ENCODE measurements around the gene SLC44A1. TPM values are rescaled to one million over a fixed set of nuclear protein-coding genes. Genes with fewer than 3 reads are reported as not detected.
A peak's percentile ranks its signal among the peaks of the same experiment; 100 is the strongest.

SLC44A1 gene
- 16.8 TPM for total RNA-seq
- long read RNA-seq, full-length matches to known transcripts, result 25 of 30 reads
- long read RNA-seq, partial matches to known transcripts, result 2 of 30 reads
- long read RNA-seq, other reads (novel, unspliced or antisense), result 3 of 30 reads

DNA sequence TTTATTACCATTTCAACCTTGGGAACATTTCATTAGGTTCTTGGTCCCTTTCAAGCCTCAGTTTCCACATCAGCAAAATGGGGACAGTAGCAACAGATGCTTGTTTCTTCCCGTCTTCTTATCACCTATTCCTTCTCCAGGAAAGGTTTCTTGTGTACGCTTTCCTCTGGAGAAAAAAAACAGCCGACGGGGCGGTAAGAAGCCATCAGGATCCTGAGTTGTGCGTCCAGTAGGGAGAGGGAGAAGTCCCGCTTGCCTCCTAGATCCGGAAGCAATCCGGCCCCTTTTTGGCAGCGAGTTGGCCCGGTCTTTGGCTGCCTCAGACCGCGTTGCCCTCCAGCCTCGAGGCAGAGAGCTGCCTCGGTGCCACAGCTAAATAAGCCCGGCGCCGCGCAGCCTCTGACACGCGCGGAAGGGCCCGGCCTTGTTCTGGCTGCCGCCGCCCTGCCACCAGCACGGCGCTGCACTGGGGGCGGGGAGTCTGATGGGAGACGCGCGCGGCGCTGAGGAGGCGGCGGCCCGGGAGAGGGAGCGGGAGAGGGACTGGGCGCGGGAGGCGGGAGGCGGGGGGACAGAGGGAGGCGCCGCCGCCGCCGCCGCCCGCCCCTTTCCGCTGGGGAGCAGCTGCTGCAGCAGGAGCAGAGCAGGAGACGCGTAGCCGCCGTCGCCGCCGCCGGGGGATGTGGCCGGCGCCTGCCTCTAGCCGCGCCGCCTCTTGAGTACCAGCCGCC, at the start of gene SLC44A1:
TSS of gene SLC44A1 (plus strand) at position 649 of the 731 bp plus-strand sequence. CDS start 218 bp downstream, outside the sequence.
- DNase-seq (ENCODE audit: missing footprints), result peak; percentile 100
- intact Hi-C loops (cut with DNase I), result loop anchor here (1.0 to 10.0 kb wide), 4 partner anchors 51 to 253 kb away; no protein-coding TSS in a partner anchor

DNA sequence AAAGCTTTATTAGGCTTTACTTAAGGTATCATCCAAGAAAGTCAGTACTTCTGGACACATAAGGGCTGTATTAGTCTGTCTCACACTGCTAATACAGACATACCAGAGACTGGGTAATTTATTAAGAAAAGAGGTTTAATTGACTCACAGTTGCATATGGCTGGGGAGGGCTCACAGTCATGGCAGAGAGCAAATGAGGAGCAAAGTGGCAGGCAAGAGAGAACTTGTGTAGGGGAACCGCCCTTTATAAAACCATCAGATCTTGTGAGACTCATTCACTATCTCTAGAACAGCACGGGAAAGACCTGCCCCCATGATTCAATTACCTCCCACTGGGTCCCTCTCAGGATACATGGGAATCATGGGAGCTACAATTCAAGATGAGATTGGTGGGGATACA, 49.2 kb upstream of the SLC44A1 start:
- intact Hi-C loops (cut with DNase I), result no loop called here
- ATAC-seq (no peak), DNase-seq (ENCODE audit: missing footprints) (no peak)

More for the DNA sequence above, at the start of gene SLC44A1:
- peak; percentile 99 for ATAC-seq

DNA sequence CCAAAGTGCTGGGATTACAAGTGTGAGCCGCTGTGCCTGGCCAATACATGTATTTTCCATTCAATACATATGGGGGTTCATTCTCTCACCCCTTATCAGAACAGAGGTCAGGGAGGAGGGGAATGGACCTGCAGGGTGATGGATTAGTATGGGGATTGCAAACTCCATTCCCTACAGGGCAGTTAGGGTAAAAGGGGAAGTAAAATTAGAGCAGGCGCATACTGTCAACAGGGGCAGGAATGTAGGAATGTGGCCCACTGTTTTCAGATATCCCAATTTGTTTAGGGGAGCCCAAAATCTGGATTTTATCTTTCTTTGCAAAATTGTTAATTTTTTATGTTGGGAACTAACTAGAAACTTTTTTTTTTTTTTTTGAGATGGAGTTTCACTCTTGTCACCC, 46.4 kb upstream of the SLC44A1 start:
- ATAC-seq, result no peak
- intact Hi-C loops (cut with DNase I), result no loop called here
- DNase-seq (ENCODE audit: missing footprints), result no peak

DNA sequence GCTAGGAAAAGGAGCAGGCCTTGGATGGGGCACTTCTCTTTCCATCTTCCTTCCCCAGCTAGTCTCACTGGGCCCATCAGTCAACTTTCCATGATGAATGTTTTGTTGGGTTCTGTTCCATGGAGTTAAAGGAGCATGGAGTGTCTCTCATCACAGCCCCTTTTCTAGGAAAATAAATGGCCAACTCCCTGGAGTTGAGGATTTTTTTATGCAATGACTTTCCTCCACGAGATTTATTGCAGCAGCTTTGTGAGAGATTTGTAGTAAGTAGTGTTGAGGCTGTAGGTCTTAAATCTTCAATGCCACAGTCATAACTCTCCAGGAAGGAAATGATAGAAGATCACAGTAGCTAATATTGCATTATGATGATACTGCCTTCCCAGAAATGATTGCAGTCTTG, 45.6 kb upstream of the SLC44A1 start:
- intact Hi-C loops (cut with DNase I), result no loop called here
- no peak for DNase-seq (ENCODE audit: missing footprints)
- no peak for ATAC-seq

DNA sequence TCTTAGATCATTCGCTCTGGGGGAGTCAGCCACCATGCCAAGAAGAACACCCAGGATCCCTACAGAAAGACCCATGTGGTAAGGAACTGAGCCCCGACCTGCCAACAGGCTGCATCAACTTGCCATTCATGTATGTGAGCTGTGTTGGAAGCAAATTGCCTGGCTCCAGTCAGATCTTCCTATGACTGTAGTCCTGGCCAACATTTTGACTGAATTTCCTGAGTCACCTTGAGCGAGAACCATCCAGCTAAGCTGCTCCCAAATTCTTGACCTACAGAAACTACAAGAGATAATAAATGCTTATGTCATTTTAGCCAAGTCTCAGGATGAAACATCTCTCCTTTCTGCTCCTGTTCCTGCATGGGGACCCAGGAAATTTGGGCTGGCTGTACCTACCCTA, 40.0 kb upstream of the SLC44A1 start:
- ATAC-seq (no peak), DNase-seq (ENCODE audit: missing footprints) (no peak)
- intact Hi-C loops (cut with DNase I), result no loop called here

DNA sequence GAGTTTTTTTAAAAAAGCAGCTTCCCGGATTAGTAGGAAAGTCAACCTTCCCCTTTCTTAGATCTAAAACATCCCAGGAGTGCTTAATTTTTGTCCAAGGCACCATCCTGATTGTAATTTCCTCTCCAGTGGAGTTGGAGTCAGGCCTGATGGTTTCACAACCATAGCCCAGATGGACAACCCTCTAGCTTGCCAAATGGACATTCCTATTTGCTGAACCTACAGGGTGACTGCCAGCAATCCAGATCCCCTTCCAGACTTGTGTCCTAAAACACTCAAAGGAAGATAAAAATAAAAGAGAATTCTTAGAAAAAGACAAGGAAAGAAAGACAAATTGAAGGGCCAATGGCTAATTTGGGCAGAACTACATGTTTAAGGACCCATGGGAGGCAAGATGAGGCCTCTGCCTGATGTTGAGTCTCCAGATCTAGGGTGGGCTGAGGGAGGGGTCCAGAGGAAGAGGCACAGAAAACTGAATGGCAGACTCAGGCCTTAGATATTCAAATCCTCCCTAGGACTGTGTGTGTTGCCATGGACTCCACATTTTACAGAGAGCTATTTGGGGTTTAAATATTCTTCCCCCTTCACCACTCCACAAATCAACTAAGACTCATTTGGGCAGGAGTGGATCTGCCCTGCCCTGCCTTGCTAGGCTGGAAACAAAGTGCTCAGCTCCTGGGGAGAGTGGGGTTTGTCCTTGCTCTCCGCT, 38.5 kb upstream of the SLC44A1 start:
- ATAC-seq (peak; percentile 96), DNase-seq (ENCODE audit: missing footprints) (no peak)
- intact Hi-C loops (cut with DNase I), result no loop called here

DNA sequence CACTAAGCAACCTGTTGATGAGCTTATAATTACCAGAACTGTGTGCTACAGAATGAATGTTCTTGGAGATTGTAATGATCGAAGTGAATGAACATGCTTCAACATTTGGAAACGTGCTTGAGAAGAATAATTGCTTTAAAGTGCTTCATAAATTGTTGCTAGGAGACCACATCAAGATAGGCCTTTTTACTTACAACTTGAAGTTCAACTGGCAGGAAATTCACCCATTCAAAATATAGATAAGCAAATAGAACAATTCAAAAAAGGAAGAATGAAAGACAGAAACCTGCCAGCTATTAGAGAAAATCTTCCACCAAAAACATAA, 38.0 kb upstream of the SLC44A1 start:
- intact Hi-C loops (cut with DNase I), result no loop called here
- DNase-seq (ENCODE audit: missing footprints) (no peak), ATAC-seq (no peak)

DNA sequence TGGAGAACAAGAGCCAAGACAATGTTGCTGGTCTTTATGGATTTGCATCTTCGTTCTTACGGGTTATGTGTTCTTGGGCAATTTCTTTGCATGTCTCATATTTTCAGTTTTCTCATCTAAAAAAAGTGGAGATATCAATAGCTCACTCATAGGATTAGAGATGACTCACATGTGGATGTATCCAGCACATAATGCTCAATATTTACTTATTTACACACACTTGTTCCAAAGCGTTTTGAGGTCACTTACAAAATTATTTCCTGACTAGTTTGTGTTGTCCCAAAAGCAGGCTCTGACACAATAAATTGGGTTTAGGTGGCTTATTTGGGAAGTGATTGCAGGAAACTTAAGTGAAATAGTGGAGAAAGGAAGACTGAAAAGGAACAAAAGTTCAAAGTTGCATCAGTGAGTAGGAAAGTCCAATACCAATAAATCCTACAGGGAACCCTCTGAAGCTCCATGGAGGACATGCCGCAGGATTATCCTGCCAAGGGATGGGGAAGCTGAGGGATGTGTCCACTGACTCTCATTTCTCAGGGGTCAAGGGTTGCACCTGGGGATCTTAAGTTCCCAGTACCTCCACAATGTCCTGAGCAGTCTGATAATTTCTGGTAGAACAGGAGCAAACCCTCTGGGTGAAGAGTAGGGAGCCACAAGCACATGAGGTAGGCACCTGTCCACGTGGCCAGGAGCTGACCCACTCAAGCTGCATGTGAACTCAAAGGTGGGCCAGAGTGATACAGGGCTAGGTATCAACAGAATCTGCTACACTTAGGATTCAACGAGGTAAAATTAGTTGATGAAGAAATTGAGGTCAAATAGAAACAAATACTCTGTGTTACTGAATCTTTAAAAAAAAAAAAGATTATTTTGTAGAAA, 37.4 kb upstream of the SLC44A1 start:
- no peak for ATAC-seq
- intact Hi-C loops (cut with DNase I), result no loop called here

DNA sequence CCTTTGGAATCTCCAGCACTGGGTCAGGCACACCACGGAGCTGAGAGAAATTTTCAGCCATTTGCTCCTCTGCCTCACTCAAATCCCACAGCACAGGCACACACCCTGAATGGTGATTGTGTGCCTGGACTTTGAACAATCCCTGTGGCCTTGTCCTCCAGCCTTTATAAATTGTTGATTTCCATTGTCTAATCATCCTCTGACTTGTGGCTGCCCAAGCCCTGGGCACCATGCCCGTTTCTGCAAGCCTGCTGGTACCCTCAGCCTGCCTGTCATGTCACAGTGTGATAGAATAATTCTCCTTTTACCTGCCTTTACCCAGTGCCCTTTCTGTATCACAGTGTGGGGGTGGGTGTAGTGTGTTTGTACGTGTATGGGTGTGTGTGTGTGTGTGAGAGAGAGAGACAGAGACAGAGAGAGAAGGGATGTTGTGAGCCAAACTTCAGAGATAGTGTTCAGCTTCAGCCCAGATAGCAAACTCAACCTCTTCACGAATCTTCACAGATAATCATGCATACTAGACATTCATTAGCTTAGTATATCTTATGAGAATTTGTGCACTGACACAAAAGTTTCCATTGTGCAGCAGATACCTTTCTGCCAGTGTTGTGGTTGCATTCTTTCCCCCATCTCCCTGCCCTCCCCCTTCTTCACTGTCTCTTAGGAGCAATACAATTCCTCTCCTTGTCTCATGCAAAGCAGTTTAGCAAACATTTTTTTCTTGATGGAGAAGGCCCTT, 27.8 kb upstream of the SLC44A1 start:
- DNase-seq (ENCODE audit: missing footprints), result no peak
- no peak for ATAC-seq
- intact Hi-C loops (cut with DNase I), result no loop called here

More for the DNA sequence above, 37.4 kb upstream of the SLC44A1 start:
- no peak for DNase-seq (ENCODE audit: missing footprints)

DNA sequence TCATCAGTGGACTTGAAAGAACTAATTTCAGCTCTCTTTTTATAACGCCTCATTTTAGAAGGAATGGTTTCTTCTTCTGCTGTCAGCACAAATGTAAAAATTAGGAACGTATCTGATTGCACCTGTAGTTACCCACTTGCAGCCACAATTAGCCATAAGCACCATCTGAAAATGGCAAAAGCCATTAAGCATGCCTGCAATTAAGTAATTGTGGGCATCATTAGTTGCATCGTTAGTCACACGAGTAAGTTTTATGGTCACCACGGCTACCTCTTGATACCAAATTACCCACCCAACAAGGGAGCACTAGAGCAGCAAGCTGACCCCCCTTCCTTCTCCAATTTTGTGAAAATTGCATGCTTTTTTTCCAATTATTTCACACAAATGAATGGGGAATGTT, 25.8 kb upstream of the SLC44A1 start:
- DNase-seq (ENCODE audit: missing footprints) (no peak), ATAC-seq (no peak)
- intact Hi-C loops (cut with DNase I), result no loop called here

DNA sequence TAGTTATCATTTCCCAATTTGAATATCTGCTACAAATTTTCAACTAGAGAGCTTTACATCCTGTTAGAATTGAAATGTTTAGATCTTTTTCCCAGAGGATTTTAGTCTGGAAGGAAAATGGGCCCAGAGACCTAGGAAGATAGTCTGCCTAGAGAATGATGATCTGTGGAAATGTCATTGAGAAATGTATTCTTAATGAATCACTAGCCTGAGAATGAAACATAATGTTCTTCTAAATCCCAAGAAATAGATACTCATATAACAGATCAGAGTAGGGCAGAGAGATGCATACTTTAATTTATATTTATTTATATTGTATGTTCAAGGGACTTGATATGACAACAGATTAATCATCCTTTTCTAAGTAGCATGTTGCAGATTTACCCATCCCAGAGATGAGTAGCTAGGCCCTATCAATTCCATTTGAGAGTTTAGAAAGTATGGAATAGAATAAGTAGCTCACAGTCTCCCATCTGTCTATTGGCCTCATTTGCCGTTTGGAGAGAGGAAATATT, 25.1 kb upstream of the SLC44A1 start:
- intact Hi-C loops (cut with DNase I), result no loop called here
- no peak for ATAC-seq
- no peak for DNase-seq (ENCODE audit: missing footprints)

DNA sequence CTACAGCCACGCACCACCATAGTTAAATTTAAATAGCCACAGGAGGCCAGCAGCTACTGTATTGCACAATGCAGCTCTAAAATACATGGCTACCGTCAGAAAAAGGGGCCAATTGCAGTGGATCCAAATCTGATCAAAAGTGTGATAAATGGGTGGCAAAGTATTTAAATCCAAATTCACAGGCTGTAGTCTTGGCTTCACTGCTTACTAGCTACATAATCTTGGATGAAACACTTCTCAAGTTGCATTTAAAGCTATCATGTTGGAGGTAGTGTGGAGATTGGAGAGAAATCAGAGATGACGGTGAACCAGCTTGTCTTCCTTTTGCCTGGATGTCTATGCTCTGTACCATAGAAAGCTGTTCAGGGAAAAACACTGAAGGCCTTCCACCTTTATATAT, 24.0 kb upstream of the SLC44A1 start:
- DNase-seq (ENCODE audit: missing footprints) (no peak), ATAC-seq (no peak)
- intact Hi-C loops (cut with DNase I), result no loop called here

DNA sequence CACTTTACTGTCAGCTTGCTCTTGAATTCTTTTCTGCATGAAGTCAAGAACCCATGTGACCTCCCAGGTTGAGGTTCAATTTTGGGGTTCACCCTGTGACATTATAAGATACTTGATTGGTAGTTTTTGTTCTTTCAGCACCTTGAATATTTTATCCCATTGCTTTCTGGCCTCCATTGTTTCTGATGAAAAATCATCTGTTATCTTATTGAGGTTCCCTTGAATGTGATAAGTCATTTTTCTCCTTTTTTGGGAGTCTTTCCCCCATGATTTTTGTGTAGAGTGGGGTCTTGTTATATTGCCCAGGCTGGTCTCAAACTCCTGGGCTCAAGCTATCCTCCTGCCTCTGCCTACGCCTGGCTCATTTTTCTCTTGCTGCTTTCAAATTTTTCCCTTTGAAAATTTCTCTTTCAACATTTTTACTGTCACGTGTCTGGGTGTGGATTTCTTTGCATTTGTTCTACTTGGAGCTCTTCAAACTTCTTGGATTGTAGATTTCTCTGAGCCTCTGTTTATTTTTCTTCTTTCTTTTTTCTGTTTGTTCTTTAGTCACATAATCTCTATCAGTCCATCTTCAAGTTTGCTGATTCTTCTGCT, 20.8 kb upstream of the SLC44A1 start:
- DNase-seq (ENCODE audit: missing footprints), result no peak
- intact Hi-C loops (cut with DNase I), result no loop called here
- ATAC-seq, result no peak

DNA sequence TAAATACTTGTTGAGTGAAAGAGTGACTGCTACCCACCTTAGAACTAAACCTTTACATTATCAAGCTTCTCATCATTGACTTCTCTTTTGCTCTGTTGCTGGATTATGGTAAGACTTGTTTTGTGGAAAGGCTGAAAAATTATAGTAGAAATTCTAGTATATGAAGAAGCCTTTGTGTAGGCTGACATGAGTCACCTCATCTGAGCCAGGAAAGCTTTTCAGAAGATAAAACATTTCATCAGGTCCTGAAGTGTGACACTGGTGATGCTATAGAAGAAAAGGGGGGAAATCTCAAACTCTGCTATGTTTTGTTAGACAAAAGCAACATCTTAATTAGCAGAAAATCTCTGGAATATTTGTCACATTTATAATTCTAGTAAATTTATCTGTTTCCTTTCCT, 18.4 kb upstream of the SLC44A1 start:
- no peak for DNase-seq (ENCODE audit: missing footprints)
- intact Hi-C loops (cut with DNase I), result no loop called here
- no peak for ATAC-seq

DNA sequence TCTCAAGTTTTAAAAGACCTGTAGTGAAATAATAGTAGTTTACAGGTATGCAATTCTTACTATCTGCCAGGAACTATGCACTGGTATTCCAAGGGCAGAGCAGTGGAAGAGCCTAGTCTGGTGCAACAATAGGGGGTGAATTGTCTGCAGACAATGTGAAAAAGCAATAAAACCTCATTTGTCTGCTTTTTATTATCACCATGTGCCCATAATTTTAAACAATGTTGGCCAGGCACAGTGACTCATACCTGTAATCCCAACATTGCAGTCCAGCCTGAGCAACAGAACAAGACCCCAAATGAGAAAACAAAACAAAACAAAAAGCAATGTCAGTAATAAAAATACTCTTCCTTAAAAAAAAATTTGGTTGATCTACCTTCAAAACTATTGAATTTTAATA, 12.2 kb upstream of the SLC44A1 start:
- DNase-seq (ENCODE audit: missing footprints) (no peak), ATAC-seq (no peak)
- intact Hi-C loops (cut with DNase I), result no loop called here

DNA sequence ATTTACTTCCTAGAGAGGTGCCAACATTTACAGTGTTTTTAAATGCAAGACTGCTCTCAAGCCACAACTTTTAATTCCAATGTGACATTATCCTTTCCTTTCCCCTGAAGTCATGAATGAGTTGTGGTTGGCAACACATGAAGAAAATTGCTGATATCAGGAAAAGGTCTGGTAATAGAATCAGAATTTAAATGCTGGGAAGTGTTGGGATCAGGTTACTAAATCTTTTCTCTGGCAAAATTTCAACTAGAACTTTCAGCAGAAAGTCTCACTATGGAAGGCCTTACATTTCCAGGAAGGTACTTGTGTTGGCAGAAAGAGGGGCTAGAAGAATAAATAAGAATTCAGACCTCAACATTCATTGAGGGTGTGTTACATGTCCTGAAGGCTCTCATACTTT, 10.6 kb upstream of the SLC44A1 start:
- ATAC-seq, result no peak
- intact Hi-C loops (cut with DNase I), result no loop called here
- DNase-seq (ENCODE audit: missing footprints), result no peak

DNA sequence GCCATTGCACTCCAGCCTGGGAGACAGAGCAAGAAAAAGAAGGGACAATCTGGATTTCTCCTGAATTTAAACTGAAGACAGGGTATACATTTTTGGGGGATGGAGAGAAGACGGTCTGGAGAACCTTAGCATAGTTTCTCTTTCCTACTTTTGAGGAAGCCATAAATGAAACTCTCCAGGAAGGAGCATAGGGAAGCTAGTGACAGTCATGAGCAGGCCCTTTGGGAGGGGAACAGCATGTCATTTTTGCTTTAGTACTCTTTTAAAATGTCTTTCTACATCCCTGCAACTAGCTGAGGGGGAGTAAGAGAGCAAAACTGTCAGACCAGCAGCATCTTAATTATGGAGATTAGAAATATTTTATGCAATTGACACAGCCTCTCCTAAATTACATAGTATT, 8.2 kb upstream of the SLC44A1 start:
- DNase-seq (ENCODE audit: missing footprints) (no peak), ATAC-seq (no peak)
- intact Hi-C loops (cut with DNase I), result no loop called here

DNA sequence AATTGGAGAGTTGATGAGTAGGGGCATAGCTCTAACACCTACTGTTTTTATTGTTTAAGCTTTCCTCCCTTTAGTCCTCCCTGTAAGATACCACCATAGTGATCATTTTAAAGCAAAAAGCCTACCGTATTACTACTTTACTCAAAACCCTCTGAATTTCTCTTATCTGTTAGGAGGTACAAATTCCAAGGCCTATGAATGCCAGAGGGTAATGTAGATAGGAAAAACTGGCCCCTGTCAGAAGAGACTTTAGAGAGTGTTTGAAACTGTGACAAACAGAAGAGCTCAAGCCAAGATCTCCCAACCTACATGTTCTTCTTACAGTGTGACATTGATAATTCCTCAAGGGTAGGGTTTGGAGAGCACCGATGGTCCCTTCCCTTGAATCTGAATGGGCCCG, 7.2 kb upstream of the SLC44A1 start:
- ATAC-seq, result no peak
- intact Hi-C loops (cut with DNase I), result no loop called here
- no peak for DNase-seq (ENCODE audit: missing footprints)
